Left renal pelvis (tissue), 4 donors: ENCODE results near the gene HAP1. TPM values are rescaled to one million over a fixed set of nuclear protein-coding genes. Genes with fewer than 3 reads are reported as not detected.
"Not testable (repeated sequence)": the region's sequence is repeated elsewhere in the genome, so short reads cannot be mapped to it uniquely, and the experiment has no call there.

Experiments used
- DNase-seq, 4 donors: peaks; one replicate each; pipeline ENCODE4 v3.0.0-alpha.2; 2013; ENCODE audit warnings: low read depth in 4 of 4, low spot score in 3 of 4
- polyA plus RNA-seq, 4 donors: library from polyadenylated mRNA; unstranded; fragments of 120-200 nt; gene quantifications; one replicate each; pipeline ENCODE4 v1.2.1, GENCODE V29; 2013; ENCODE audit not compliant: insufficient read length in 4 of 4

Gene HAP1
- polyA plus RNA-seq, 4 donors, result 0.69 to 1.5 (median 0.92) TPM

DNA sequence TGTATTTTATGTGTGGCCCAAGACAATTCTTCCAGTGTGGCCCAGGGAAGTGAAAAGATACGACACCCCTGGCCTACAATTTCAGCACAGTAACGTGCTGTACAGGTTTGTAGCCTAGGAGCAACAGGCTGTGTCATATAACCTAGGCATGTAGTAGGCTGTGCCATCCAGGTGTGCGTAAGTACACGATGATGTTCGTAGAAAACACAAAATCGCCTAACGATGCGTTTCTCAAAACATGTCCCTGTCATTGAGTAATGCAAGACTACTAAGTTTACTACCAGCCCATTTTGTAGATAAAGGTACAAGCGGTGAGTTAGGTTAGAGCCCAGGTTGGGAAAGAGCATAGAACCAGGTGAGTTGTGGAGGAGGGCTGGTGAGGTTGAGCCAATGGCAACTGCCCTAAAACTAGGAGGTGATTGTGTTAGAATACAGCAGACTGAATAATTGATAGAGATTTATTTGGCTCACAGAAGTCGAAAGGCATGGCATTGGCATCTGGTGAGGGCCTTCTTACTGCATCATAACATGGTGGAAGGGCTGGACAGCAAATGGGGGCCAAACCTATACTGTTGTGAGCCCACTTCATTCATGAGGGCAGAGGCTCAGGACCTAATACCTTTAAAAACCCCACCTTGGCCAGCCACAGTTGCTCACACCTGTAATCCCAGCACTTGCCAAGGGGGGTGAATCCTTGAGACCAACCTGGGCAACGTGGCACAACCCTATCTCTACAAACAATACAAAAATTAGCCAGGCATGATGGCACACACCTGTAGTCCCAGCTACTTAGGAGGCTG is 41.5 kb downstream of the HAP1 start:
- no peak for DNase-seq

DNA sequence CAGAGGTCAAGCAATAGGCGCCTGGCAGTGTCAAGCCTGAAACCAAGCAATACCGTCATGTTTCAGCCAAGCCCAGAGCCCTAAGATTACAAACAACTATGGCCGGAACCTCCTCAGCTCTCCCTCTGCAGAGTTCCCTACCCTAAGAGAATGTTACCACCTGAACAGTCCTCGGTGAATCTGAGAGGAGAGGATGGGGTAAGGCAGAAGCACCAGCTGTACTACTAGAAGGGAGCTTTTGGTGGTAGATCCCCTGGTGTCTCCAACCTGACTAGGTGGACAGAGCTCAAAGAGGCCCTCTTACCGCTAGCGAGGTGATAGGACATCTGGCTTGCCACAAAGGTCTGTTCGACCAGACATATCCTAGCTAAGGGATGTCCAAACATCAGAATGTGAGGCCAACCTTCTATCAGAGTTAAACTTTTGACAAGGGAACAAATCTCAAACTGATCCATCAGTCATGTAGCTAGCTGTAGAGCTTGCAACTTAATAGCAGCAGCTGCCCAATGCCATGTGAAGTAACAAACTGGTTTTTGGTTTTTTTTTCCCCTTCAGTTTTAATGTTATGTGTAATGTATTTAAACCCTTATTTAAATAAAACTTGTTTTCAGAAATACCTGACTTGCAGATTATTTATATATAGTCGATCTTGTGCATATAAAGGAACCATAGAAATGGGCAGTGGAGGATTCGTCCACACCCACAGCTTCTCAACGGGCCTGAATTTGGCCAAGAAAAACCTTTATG is 43.2 kb downstream of the HAP1 start:
- no peak for DNase-seq

DNA sequence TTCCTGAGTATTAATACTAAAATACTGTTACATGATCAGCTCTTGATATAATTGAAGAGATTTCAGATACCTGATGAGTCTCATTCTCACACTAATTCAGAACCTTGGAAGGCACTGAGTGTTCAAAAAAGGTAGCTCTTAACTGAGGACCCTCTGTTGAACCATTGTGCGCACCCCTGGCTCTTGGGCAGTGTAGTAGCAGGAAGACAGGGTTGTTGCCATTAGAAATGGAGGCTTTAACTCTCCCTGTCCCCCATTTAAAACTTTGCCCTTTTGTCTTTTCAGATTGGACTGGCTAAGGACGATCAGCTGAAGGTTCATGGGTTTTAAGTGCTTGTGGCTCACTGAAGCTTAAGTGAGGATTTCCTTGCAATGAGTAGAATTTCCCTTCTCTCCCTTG is 43.9 kb downstream of the HAP1 start:
- DNase-seq, result no peak

DNA sequence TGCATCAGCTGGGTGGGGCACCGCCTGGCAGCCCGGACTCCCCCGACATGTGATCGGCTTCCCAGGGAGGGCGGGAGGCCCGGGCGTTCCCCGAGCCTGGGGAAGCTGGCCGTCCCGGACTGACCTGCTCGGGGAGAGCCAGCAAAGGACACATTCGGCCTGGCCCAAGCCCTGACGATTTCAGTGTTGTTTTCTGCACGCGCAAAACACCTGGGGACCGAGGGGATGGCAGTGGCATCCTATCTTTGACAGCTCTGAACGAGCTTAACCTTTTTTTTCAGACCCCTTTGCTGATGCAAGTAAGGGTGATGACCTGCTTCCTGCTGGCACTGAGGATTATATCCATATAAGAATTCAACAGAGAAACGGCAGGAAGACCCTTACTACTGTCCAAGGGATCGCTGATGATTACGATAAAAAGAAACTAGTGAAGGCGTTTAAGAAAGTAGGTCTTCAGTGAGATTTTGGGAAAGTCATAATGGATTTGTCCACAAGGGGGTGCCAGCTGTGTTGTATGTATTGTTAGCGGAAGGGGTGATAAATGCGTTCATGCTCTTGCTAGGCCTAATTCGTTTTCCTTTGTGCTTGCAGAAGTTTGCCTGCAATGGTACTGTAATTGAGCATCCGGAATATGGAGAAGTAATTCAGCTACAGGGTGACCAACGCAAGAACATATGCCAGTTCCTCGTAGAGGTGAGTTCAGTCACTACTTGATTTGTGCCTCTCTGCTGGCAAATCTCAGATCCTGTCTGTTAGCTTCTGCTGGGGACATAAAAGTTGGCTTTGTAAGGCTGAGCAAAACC is 44.7 kb downstream of the HAP1 start:
- DNase-seq, result no peak

DNA sequence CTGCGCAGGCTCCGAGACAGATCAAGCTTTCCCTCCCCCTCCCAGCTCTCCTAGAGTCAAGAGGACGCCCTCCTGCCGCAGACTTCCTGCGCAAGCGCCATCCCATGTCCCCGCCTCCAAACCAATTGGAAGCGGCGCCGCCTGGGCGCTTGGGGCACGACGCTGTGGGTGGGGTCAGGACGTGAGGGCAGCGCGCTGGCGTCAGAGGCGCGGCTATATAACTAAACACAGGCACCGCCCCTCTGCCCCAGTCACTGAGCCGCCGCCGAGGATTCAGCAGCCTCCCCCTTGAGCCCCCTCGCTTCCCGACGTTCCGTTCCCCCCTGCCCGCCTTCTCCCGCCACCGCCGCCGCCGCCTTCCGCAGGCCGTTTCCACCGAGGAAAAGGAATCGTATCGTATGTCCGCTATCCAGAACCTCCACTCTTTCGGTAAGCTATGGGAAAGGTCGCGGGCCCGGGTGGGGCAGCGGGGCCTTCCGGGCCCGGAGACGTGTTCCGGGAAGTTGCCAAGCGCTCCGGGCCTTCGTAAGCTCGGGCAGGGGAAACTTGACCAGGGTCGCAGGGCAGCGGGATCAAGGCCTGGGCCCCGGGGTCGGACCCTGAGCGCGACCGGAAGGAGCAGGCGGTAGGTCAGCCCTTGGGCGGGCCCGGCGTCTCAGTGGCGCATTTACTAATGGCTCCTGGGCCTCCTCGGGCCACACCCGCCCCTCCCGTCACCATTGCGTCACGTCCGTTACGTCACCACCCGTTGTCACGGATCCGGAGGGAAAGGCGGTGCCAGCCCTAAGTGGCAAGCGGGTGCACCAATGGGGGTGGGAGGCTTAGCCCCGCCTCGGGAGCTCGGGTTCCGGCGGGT is 45.6 kb downstream of the HAP1 start, which contains the start of gene EIF1:
Gene EIF1 (plus strand): TSS at position 245 of the 856 bp plus-strand sequence. CDS start 154 bp downstream, at position 399.
- DNase-seq, result peak; percentile 98 to 99 (median 99)

DNA sequence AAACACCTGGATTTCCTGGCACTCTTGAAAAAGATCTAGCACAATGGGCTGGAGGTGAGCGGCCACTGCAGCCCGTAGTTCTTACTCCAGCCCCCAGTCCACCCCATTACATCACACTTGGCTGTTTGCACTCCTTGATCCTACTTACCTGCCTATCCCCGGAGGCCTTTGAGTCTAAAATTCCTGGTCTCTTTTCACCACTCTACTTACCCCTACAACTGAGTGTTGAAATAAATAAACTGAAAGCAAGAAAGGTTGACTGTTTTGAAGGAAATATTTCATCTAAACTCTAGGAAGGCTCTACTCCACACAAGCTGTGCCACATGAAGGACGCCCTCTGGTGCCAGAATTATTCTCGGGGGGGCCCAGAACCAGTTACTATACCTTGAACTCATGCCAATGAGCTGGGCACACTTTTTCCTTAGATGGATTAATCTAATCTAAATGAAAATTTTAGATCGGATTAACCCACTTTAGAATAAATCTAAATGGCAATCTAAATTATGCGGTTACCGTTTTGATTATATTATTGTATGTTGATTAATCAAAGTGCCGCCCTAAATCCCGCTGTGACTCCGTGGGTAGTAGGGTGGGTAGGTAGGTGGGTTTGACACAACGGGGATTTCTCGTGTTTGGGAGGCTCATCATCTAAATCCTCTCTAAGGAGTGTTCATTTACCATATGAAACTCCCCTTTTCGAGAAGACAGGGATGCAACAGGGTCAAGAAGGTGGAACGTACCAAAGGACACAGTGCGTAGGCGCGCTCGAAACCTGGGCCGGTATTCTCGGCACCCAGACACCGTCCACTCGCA is 46.4 kb downstream of the HAP1 start:
- no peak for DNase-seq

DNA sequence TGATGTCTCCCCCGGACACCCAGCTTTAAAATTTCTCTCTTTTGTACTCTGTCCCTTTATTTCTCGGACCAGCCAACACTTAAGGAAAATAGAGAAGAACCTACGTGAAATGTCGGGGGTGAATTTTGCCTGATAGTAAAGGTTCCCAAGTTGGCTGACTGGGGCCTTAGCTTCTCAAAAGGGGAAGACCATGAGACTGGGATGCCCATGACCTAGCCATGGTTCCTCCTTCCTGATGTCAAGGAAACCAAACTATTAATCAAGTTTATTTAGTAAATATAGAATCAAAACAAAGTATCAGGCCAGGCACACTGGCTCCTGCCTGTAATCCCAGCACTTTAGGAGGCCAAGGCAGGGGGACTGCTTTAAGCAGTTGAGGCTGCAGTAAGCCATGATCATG is 48.2 kb downstream of the HAP1 start:
- DNase-seq, result no peak

DNA sequence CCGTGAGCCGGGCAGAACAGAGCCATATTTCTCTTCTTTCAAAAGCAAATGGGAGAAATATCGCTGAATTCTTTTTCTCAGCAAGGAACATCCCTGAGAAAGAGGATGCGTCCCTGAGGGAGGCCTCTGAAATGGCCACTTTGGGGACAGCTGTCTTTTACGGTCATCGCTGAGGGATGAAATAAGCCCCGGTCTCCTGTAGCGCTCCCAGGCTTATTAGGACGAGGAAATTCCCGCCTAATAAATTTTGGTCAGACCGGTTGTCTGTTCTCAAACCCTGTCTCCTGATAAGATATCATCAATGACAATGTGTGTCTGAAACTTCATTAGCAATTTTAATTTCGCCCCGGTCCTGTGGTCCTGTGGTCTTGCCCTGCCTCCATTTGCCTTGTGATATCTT is 48.7 kb downstream of the HAP1 start:
- DNase-seq, result not testable (repeated sequence)

DNA sequence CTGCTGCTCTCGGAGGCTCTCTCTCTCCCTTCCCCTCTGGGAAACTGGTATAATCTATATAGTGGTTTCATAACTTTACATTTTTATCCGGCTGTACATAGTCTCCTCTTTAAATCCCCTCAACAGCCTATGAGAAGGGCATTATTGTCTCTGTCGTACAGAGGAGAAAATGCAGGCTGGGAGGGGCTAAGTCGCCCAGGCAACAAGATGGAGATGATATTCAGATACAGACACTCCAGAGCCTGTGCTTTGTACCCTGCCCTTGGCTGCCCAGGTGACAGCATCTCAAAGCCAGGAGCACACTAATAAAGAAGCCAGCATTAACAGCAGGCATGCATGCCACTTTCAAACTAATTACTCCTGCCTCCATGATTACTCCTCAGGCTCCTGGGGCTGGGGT is 50.4 kb downstream of the HAP1 start:
- DNase-seq, result no peak

DNA sequence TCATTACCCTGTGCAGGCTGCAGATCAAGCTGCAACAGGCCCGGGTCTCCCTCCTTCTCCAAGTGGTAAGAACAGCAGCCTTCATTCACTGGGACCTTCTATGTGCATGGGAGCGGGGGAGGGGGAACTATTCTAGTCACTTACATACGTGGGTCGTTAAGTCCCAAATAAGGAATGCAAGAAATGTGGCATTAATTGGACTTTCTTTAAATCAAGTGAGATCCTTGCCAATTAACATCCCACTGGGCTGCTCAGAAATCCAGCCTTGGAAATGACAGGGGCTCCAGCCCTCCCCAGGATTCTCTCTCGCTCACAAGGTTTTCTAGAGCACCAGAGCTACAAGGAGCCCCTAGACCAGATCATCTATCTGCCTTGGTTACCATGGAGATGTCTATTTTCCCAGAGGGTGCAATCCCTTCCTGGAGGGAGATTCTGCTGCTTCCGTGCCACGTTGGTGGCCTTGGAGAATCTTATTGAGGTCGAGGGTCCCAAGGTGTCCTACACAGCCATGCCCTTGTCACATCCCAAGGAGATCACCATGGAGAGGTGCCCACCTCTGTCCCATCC is 50.9 kb downstream of the HAP1 start:
- DNase-seq, result no peak

DNA sequence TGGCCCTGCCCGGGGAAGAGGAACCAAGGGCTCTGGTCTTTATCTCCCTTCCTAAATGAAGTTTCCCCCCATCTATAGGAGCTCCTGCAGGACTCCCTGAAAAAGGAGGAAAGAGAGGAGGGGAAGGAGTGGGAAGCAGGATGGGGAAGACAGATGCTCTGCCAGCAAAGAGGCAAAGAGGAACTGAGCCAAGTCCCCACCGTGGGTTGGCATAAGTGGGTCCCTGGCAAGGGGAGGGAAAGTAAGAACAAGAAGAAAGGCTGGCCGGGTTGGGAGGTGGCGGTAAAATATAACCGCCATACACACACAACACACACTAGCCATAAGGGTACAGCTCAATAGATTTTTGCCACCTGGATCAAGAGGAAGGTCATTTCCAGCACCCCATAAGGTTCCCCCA is 51.8 kb downstream of the HAP1 start:
- no peak for DNase-seq

DNA sequence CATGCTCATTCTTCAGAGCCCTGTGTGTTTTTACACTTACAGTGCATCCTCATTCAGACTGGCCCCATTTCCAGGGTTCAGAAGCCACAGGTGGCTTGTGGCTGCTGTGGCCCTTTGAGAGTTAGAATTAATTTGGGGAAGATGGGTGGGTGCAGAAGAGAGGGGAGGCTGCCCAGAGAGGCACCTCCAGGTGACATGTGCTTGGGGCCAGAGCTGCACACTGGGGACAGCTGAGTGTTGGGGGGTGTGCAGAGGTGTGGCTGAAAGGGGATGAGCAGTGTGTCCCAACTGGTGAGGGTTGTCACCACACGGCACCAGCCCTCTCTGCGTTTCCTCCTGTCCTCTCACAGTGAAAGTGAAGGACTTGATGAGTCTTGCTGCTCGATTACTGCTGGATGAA is 52.7 kb downstream of the HAP1 start:
- no peak for DNase-seq

DNA sequence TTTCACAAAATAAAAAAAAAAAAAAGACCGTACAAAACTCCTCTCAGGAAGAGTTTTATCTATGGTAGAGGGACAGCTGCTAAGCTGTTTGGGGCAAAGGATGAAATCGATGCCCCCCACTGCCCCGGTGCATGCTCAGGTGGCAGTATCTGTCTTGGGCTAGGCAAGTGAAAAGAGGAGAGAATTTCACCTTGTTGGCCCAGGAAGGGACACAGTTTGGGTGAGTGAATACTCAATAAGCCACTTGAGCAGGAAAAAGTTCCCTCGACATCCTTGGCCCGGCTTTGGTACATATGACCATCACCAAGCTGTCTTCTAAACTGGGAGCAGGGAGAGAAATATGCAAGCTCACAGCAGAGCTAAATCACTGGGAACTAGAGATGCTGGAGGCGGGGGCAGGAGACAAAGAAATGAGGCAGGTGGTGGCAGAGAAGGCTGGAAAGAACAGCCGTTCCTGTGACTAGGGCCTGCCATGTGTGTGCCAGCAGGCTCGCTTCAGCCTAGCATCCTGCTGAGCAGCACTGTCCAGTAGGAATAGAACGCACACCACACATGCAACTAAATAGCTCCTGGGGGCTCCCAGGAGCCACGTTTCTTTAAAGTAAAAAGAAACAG is 53.9 kb downstream of the HAP1 start:
- no peak for DNase-seq

DNA sequence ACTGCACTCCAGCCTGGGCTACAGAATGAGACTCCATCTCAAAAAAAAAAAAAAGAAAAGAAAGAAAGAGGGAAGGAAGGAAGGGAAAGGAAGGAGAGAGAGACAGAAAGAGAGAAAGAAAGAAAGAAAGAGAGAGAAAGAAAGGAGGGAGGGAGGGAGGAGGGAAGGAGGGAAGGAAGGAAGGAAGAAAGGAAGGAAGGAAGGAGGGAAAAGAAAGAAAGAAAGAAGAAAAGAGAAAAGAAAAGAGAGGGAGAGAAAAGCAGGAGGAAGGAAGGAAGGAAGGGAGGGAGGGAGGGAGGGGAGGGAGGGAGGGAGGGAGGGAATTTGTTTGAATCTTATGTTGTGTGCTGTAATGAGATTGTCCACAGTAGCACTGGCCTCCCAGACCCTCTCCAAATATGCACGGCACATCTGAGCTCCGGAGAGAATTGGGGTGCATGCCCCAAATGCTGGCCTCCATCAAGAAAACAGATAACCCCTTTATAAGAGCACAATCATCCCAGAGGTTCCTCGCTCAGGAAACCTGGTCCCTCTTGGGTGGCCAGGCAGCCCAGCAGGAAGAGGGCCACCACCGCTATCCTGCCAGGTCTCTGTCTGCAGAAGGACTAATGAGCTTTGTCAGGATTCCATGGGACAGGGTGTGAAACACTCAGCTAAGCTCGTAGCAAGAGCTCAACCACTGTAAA is 54.6 kb downstream of the HAP1 start:
- DNase-seq, result no peak

DNA sequence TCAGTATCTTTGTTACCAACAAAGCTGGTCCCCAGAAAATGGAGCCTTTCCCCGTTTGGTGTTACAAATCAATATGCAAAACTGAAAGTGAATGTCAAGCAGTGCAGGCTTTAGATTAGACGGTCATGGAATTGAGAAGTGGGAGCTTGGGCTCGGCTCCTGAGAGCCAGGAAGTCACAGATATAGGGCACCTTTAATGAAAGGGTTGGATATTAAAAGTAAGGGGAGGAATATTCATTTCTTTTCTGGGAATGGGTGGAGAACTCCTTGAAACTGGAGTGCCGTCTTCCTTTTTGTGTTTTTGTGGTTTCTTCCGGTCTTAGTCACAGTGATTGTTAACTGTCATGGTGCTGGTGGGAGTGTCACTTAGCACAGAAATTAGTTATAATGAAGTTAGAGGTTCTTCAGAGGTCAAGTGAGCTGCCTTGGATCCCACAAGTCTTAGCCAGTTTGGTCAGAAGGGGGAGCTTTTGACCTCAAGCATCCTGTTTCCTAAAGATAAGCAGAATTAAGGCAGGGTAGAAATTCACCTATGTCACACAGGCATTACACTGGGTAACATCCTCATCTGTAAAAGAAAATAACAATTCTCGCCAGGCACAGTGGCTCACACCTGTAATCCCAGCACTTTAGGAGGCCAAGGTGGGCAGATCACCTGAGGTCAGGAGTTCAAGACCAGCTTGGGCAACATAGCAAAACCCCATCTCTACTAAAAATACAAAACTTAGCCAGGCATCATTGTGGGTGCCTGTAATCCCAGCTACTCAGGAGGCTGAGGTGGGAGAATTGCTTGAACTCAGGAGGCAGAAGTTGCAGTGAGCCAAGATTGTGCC is 55.3 kb downstream of the HAP1 start:
- no peak for DNase-seq

DNA sequence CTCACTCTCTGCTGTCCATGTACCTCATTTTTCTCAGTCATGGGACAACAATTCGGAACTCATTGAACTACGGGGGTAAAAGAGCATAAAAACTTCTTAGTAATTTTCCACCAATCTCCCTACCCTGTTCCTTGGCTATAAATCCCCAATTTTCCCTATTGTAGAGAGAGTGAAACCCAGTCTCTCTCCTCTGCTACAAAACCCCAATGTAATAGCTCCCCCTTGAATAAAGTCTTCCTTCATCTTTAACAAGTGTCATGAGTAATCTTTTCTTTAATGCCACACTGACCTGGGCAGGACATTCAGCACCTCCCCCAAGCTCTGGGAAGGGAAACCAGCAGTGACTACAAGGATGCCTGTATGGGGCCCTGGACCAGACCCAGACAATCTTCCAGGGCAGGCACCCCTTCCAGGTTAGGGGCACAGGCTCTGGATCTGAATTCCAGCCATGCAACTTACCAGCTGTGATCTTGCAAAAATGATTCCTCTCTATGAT is 56.0 kb downstream of the HAP1 start:
- no peak for DNase-seq

DNA sequence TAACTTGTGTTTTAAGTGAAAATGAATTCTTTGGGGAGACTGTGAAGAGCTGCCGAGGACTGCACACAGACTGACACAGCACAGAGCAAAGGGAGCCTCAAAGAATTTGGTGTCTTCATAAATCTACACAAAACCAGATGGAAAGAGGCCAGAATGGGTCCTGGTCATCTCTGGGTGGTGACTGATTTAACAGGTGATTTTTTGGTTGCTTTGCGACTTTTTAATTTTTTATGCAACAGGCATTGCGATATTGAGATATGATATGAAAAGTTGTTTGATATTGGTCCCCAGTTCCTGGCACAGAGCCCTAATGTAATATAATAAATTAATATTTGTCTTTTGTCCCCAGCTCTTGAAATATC is 58.4 kb downstream of the HAP1 start:
- DNase-seq, result no peak
